ENCODE measurements around the gene ARMC9.

DNA sequence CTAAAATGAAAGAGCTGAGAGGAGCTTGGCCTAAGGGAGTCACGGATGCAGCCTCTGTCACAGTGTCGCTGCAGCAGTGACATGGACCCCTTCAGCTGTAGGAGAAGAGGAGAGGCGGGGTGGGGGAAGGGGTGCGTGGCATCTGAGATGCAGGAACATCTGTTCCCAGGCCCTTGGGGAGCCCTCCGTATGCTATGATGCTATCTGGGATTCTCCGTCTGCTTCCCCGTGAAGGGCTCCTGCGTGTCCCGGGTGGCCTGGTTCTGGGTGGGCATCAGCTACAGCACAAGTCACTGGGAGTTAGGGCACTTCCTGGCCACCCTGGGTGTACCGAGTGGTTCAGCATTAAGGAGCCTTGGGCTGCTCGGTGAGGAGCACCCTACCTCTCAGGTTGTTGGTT lies 161.5 kb downstream of the ARMC9 start:
- TF ChIP-seq, protein P1, sequence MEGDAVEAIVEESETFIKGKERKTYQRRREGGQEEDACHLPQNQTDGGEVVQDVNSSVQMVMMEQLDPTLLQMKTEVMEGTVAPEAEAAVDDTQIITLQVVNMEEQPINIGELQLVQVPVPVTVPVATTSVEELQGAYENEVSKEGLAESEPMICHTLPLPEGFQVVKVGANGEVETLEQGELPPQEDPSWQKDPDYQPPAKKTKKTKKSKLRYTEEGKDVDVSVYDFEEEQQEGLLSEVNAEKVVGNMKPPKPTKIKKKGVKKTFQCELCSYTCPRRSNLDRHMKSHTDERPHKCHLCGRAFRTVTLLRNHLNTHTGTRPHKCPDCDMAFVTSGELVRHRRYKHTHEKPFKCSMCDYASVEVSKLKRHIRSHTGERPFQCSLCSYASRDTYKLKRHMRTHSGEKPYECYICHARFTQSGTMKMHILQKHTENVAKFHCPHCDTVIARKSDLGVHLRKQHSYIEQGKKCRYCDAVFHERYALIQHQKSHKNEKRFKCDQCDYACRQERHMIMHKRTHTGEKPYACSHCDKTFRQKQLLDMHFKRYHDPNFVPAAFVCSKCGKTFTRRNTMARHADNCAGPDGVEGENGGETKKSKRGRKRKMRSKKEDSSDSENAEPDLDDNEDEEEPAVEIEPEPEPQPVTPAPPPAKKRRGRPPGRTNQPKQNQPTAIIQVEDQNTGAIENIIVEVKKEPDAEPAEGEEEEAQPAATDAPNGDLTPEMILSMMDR (IDR thresholded peaks at IDR 0.05): no peak
- TF ChIP-seq POLR2A (IDR thresholded peaks at IDR 0.05) (no peak), POLR2AphosphoS5 (IDR thresholded peaks at IDR 0.05) (no peak), EP300 (IDR thresholded peaks at IDR 0.05) (no peak)

Measured in suprapubic skin (tissue), 4 donors.